Heart left ventricle (tissue), 16 donors: ENCODE data around the gene NGFR. TPM values are rescaled to one million over a fixed set of nuclear protein-coding genes. Genes with fewer than 3 reads are reported as not detected.

Experiments used
- ATAC-seq, 4 donors: fragments of 200-7000 bp; cut with Tn5 transposase; one replicate each; pipeline ENCODE4 v1.9.1; 2020 to 2022; ENCODE audit warnings: moderate library complexity in 4 of 4, mild to moderate bottlenecking in 3 of 4, moderate number of reproducible peaks in 1 of 4
- DNase-seq, 5 donors: peaks; one replicate each; pipeline ENCODE4 v3.0.0-alpha.2; 2020
- H3K27ac ChIP-seq, 12 donors: fragments of 200-600 bp; sonication (generic) in 4 of 12; one replicate each; pipeline versions ENCODE4 v1.5.0 to v1.8.0; 2016 to 2022; ENCODE audit warnings: mild to moderate bottlenecking in 2 of 12
- H3K27me3 ChIP-seq, 9 donors: fragments of 200-600 bp; sonication (generic) in 2 of 9; one replicate each; pipeline versions ENCODE4 v1.5.1 to v1.8.0; 2016 to 2022; ENCODE audit warnings: mild to moderate bottlenecking in 3 of 9
- H3K36me3 ChIP-seq, 9 donors: fragments of 200-600 bp; sonication (generic) in 2 of 9; one replicate each; pipeline versions ENCODE4 v1.5.0 to v1.8.0; 2018 to 2022; ENCODE audit warnings: mild to moderate bottlenecking in 2 of 9
- H3K4me1 ChIP-seq, 12 donors: fragments of 200-600 bp; sonication (generic) in 4 of 12; one replicate each; pipeline versions ENCODE4 v1.5.0 to v1.8.0; 2016 to 2022; ENCODE audit warnings: mild to moderate bottlenecking in 3 of 12
- H3K4me3 ChIP-seq, 12 donors: fragments of 200-600 bp; sonication (generic) in 4 of 12; one replicate each; pipeline versions ENCODE4 v1.5.0 to v1.8.0; 2017 to 2022; ENCODE audit warnings: mild to moderate bottlenecking in 9 of 12, moderate library complexity in 4 of 12
- H3K9me3 ChIP-seq, 12 donors: fragments of 200-600 bp; sonication (generic) in 4 of 12; one replicate each; pipeline versions ENCODE4 v1.5.0 to v1.8.0; 2016 to 2022; ENCODE audit warnings: mild to moderate bottlenecking in 1 of 12
- CTCF ChIP-seq, 12 donors: fragments of 200-600 bp; sonication (generic) in 4 of 12; IDR thresholded peaks; one replicate each; pipeline versions ENCODE4 v1.5.0 to v1.8.0; 2018 to 2022; ENCODE audit warnings: antibody characterized with exemption in 12 of 12, mild to moderate bottlenecking in 5 of 12
- POLR2A ChIP-seq, 2 donors: fragments of 450-650 bp; IDR thresholded peaks; one replicate each; pipeline ENCODE4 v1.6.1; 2017; ENCODE audit warnings: antibody characterized with exemption in 2 of 2, mild to moderate bottlenecking in 2 of 2, moderate library complexity in 2 of 2
- WGBS, 4 donors: extraction: QIAGEN DNeasy Blood & Tissue Kit in 2 of 4; methylation state at CpG; one replicate each; pipeline versions ENCODE4 v1.1.5 to v1.1.7; 2013 to 2018; 5-methylcytosine and 5-hydroxymethylcytosine counted together
- intact Hi-C, 10 donors: fragments of 100-400 bp; cut with DNase I; formaldehyde crosslinking; loops; one replicate each; pipeline versions ENCODE4 v1.11.1 to v1.14.2; 2022
- polyA plus RNA-seq, 2 donors: library from polyadenylated mRNA; stranded (reverse); fragments of 200-250 nt; gene quantifications; one replicate each; pipeline ENCODE4 v1.2.3, GENCODE V29; 2013
- total RNA-seq, 9 donors: library from RNA; depleted of rRNA in 2 of 9; stranded (reverse); fragments of >200 nt in 2 of 9; fragmentation: NEBNext Ultra II Directional in 3 of 9; extraction: Animal tissue kit (Norgen Biotek cat#: 25700) in 3 of 9; gene quantifications; one replicate each; pipeline versions ENCODE4 v1.1.0 to v1.2.4, GENCODE V29; 2016 to 2023
- donor health status: ischemic (EF 13 %, LVEDD 7.1; RV severe dilation, severe dysfunction).
- donor health status: healthy with polysubstance abuse.
- donor health status: DM: no; HTN: yes; CAD: no.
- donor health status: DM: no; HTN: no; CAD: no.
- donor health status: ischemic (EF 25% LVEDD 6.9; RV normal size, moderate dysfunction).
- donor health status: ischemic (EF 25% LVEDD 5.7; RV mildly dilated, moderate dysfunction).
- donor health status: healthy.
- donor health status: DM: yes; HTN: yes; CAD: no.
- donor health status: ischemic (EF 35%, LVEDD 5.7; RV mildly dilated, moderate dysfunction).
- donor health status: nonischemic (EF 11% LVEDD 7.7; RV severe dilation, severe dysfunction).
- donor health status: DM: yes; HTN: yes; CAD: no.
- donor health status: PGD.
- donor health status: ischemic (EF 29% LVEDD 5.4; RV normal size, mild dysfunction).
- donor health status: nonischemic (EF 23%, LVEDD 6.1; RV moderate dilation, normal function).

NGFR gene
- total and polyA plus RNA-seq, 11 donors, result 2.3 to 16.8 (median 6.2) TPM

- Histone ChIP-seq H3K27me3 (peaks cover 0 to 24% (median 4%) of the 10 kb centered on the region in 9 donors), H3K4me1 (peaks cover 0 to 35% (median 25%) of the 10 kb centered on the region in 12 donors), H3K36me3 (no peaks in the 10 kb centered on the region), H3K9me3 (no peaks in the 10 kb centered on the region), H3K4me3 (no peak overlapping the region), H3K27ac (no peak overlapping the region)
- DNase-seq (no peak), ATAC-seq (no peak)
- WGBS, 4 donors, result 59 to 85% (median 74%) methylated on average over 16 of the region's 16 CpGs
- TF ChIP-seq CTCF (IDR thresholded peaks at IDR 0.05) (no peak), POLR2A (IDR thresholded peaks at IDR 0.05) (no peak)
- intact Hi-C loops, result loop anchor here in 1 of 10 donors (5.0 kb wide), 1 partner anchor 50 kb away; no protein-coding TSS in a partner anchor
Observed at GRCh38 chr17:49511810-49512209, 16.7 kb downstream of the NGFR start.

GRCh38 chr17:49512296-49513043, 17.4 kb downstream of the NGFR start:
- peaks cover 0 to 17% (median 4%) of the 10 kb centered on the region in 9 donors for H3K27me3 ChIP-seq
- intact Hi-C loops, result loop anchor here in 1 of 10 donors (5.0 kb wide), 1 partner anchor 50 kb away; no protein-coding TSS in a partner anchor
- peaks cover 0 to 36% (median 25%) of the 10 kb centered on the region in 12 donors for H3K4me1 ChIP-seq
- ATAC-seq (no peak), DNase-seq (no peak)
- TF ChIP-seq POLR2A (IDR thresholded peaks at IDR 0.05) (no peak), CTCF (IDR thresholded peaks at IDR 0.05) (no peak)
- no peak overlapping the region for H3K4me3 ChIP-seq
- no peak overlapping the region for H3K27ac ChIP-seq
- no peaks in the 10 kb centered on the region for H3K9me3 ChIP-seq
- H3K36me3 ChIP-seq, result no peaks in the 10 kb centered on the region
- 79 to 88% (median 86%) methylated on average over 21 to 26 of the region's 26 CpGs for WGBS, 4 donors

- no peak for TF ChIP-seq CTCF (IDR thresholded peaks at IDR 0.05)
- no peak for TF ChIP-seq POLR2A (IDR thresholded peaks at IDR 0.05)
- ATAC-seq (no peak), DNase-seq (no peak)
- H3K27ac ChIP-seq, result no peak overlapping the region
- no peaks in the 10 kb centered on the region for H3K36me3 ChIP-seq
- peaks cover 0 to 14% (median under 1%) of the 10 kb centered on the region in 9 donors for H3K27me3 ChIP-seq
- H3K9me3 ChIP-seq, result no peaks in the 10 kb centered on the region
- H3K4me1 ChIP-seq, result peaks cover 0 to 36% (median 25%) of the 10 kb centered on the region in 12 donors
- H3K4me3 ChIP-seq, result no peak overlapping the region
- WGBS, 4 donors, result 60 to 85% (median 76%) methylated on average over 2 to 6 of the region's 6 CpGs
- intact Hi-C loops, result loop anchor here in 1 of 10 donors (5.0 kb wide), 1 partner anchor 49 kb away; no protein-coding TSS in a partner anchor
Observed at GRCh38 chr17:49513044-49513395, 17.9 kb downstream of the NGFR start.

GRCh38 chr17:49513641-49514040, 18.5 kb downstream of the NGFR start:
- DNase-seq (no peak), ATAC-seq (no peak)
- intact Hi-C loops, result loop anchor here in 1 of 10 donors (5.0 kb wide), 1 partner anchor 49 kb away; no protein-coding TSS in a partner anchor
- no peak for TF ChIP-seq POLR2A (IDR thresholded peaks at IDR 0.05)
- no peak for TF ChIP-seq CTCF (IDR thresholded peaks at IDR 0.05)
- Histone ChIP-seq H3K36me3 (no peaks in the 10 kb centered on the region), H3K4me3 (no peak overlapping the region), H3K27me3 (peaks cover 0 to 10% (median 0%) of the 10 kb centered on the region in 9 donors), H3K4me1 (peaks cover 0 to 36% (median 25%) of the 10 kb centered on the region in 12 donors), H3K9me3 (no peaks in the 10 kb centered on the region), H3K27ac (peak overlapping the region in 7 of 12 donors; percentile 29 to 90 (median 78))
- 70 to 87% (median 81%) methylated on average over 6 to 8 of the region's 8 CpGs for WGBS, 4 donors
